ENCODE measurements around the gene COX18.

COX18 gene

GRCh38 chr4:73070074-73070390 lies 516 bp upstream of the COX18 start:
- H3K4me3 ChIP-seq (ENCODE audit: low read depth, low read length): peak overlapping the region; percentile 89
- TF ChIP-seq CTCF (conservative IDR thresholded peaks at IDR 0.05; ENCODE audit: low read depth, low read length): no peak
- no peak for DNase-seq (ENCODE audit: low read depth)

- DNase-seq (ENCODE audit: low read depth): peak; percentile 46
- peak overlapping the region; percentile 89 for H3K4me3 ChIP-seq (ENCODE audit: low read depth, low read length)
- no peak for TF ChIP-seq CTCF (conservative IDR thresholded peaks at IDR 0.05; ENCODE audit: low read depth, low read length)
These were observed 802 bp downstream of the COX18 start for GRCh38 chr4:73068491-73069337.

GRCh38 chr4:73067971-73068394 lies 1.5 kb downstream of the COX18 start:
- DNase-seq (ENCODE audit: low read depth): peak; percentile 18
- peak overlapping the region; percentile 89 for H3K4me3 ChIP-seq (ENCODE audit: low read depth, low read length)
- no peak for TF ChIP-seq CTCF (conservative IDR thresholded peaks at IDR 0.05; ENCODE audit: low read depth, low read length)

- no peak for DNase-seq (ENCODE audit: low read depth)
These were observed 2.6 kb downstream of the COX18 start for GRCh38 chr4:73066928-73067327.

GRCh38 chr4:73066445-73066844 lies 3.1 kb downstream of the COX18 start:
- no peak for DNase-seq (ENCODE audit: low read depth)
- TF ChIP-seq CTCF (conservative IDR thresholded peaks at IDR 0.05; ENCODE audit: low read depth, low read length): no peak
- no peak overlapping the region for H3K4me3 ChIP-seq (ENCODE audit: low read depth, low read length)

More at GRCh38 chr4:73066928-73067327, 2.6 kb downstream of the COX18 start:
- TF ChIP-seq CTCF (conservative IDR thresholded peaks at IDR 0.05; ENCODE audit: low read depth, low read length): no peak
- no peak overlapping the region for H3K4me3 ChIP-seq (ENCODE audit: low read depth, low read length)

GRCh38 chr4:73064536-73064935 lies 5.0 kb downstream of the COX18 start:
- no peak for TF ChIP-seq CTCF (conservative IDR thresholded peaks at IDR 0.05; ENCODE audit: low read depth, low read length)

More at GRCh38 chr4:73064536-73064935, 5.0 kb downstream of the COX18 start:
- H3K4me3 ChIP-seq (ENCODE audit: low read depth, low read length): no peak overlapping the region
- DNase-seq (ENCODE audit: low read depth): no peak
